PC-9 (cell line): Measurements from ENCODE around the gene ACSL5. TPM values are rescaled to one million over a fixed set of nuclear protein-coding genes. Genes with fewer than 3 reads are reported as not detected.
A peak's percentile ranks its signal among the peaks of the same experiment; 100 is the strongest.
"Not testable (repeated sequence)": the region's sequence is repeated elsewhere in the genome, so short reads cannot be mapped to it uniquely, and the experiment has no call there.

ENCODE experiments used
- BruUV-seq: library from RNA; stranded (reverse); fragments of 400-500 nt; replicated peaks from 2 replicates; lab custom pipeline; 2021; lab: Mats Ljungman, UMichigan
- CTCF ChIA-PET: fragments of 300-600 bp; sonication (Branson Sonifier 250); formaldehyde crosslinking; loops from one replicate; lab custom pipeline; 2022; ENCODE audit warnings: antibody characterized with exemption; lab: Charles Lee
- POLR2A ChIA-PET: fragments of 300-600 bp; sonication (Branson Sonifier 250); formaldehyde crosslinking; loops from one replicate; lab custom pipeline; 2022; ENCODE audit warnings: antibody characterized with exemption; ENCODE audit not compliant: unreplicated experiment; lab: Charles Lee
- DNase-seq, 2 experiments: peaks; one replicate each; pipeline versions ENCODE4 v3.0.0 to v3.0.0-alpha.2; 2015 to 2022; ENCODE audit warnings: mixed read lengths in 1 of 2
- H2AFZ ChIP-seq: fragments of 200-600 bp; sonication (generic); 2 replicates; pipeline ENCODE4 v1.8.1; 2017; ENCODE audit warnings: antibody characterized with exemption
- H3F3A ChIP-seq: fragments of 200-600 bp; sonication (generic); 2 replicates; pipeline ENCODE4 v1.8.1; 2017; ENCODE audit warnings: antibody characterized with exemption, mild to moderate bottlenecking, low read depth; ENCODE audit not compliant: insufficient read depth
- H3K27ac ChIP-seq: fragments of 200-600 bp; sonication (generic); 2 replicates; pipeline ENCODE4 v1.6.1; 2016; ENCODE audit warnings: mixed run types
- H3K27me3 ChIP-seq: fragments of 200-600 bp; sonication (generic); 2 replicates; pipeline ENCODE4 v1.6.1; 2016; ENCODE audit warnings: low read depth, mixed run types; ENCODE audit not compliant: insufficient read depth
- H3K36me3 ChIP-seq: fragments of 200-600 bp; sonication (generic); 2 replicates; pipeline ENCODE4 v1.6.1; 2016; ENCODE audit warnings: low read depth, mixed run types
- H3K4me1 ChIP-seq: fragments of 200-600 bp; sonication (generic); replicated peaks from 2 replicates; pipeline ENCODE4 v1.6.1; 2016; ENCODE audit warnings: mixed run types; ENCODE audit not compliant: insufficient read depth
- H3K4me2 ChIP-seq: fragments of 200-600 bp; sonication (generic); 2 replicates; pipeline ENCODE4 v1.6.1; 2017; ENCODE audit warnings: mixed run types
- H3K4me3 ChIP-seq: fragments of 200-600 bp; sonication (generic); 2 replicates; pipeline ENCODE4 v1.6.1; 2016; ENCODE audit warnings: mixed run types
- H3K79me2 ChIP-seq: fragments of 200-600 bp; sonication (generic); 2 replicates; pipeline ENCODE4 v1.6.1; 2017; ENCODE audit warnings: low read depth, mixed run types
- H3K9me2 ChIP-seq: fragments of 200-600 bp; sonication (generic); 2 replicates; pipeline ENCODE4 v1.8.1; 2017; ENCODE audit warnings: mild to moderate bottlenecking; ENCODE audit not compliant: insufficient read depth
- H3K9me3 ChIP-seq: fragments of 200-600 bp; sonication (generic); 2 replicates; pipeline ENCODE4 v1.8.1; 2016; ENCODE audit warnings: low read depth; ENCODE audit not compliant: insufficient read depth
- H4K20me1 ChIP-seq: fragments of 200-600 bp; sonication (generic); 2 replicates; pipeline ENCODE4 v1.8.1; 2017; ENCODE audit not compliant: insufficient read depth
- CTCF ChIP-seq: fragments of 200-600 bp; sonication (generic); conservative IDR thresholded peaks from 2 replicates; pipeline ENCODE4 v1.6.1; 2017; ENCODE audit warnings: mixed run types, antibody characterized with exemption, mild to moderate bottlenecking, moderate library complexity
- EZH2 ChIP-seq: fragments of 200-600 bp; sonication (generic); IDR thresholded peaks from 2 replicates; pipeline ENCODE4 v1.8.0; 2017; ENCODE audit warnings: antibody characterized with exemption, low read depth
- intact Hi-C: fragments of 100-400 bp; cut with micrococcal nuclease; formaldehyde crosslinking; loops from one replicate; pipeline ENCODE4 v1.10.0; 2022; ENCODE audit not compliant: unreplicated experiment
- total RNA-seq: library from RNA; stranded (reverse); gene quantifications from 2 replicates; pipeline ENCODE4 v1.2.3, GENCODE V29; 2021

Gene ACSL5
- total RNA-seq, 1 experiment from 2014 or later: 21.4 TPM

- intact Hi-C loops: no loop called here
- Histone ChIP-seq H2AFZ (no peak overlapping the region), H3F3A (0 out of 2 replicates have a peak, but pooled peaks cover 6% of the 10 kb centered on the region), H3K4me2 (no peak overlapping the region), H3K9me2 (no peaks in the 10 kb centered on the region), H3K27me3 (no peaks in the 10 kb centered on the region), H3K27ac (no peak overlapping the region), H3K4me1 (peaks cover 21% of the 10 kb centered on the region), H3K79me2 (no peaks in the 10 kb centered on the region), H3K4me3 (no peak overlapping the region), H3K9me3 (no peaks in the 10 kb centered on the region), H4K20me1 (no peaks in the 10 kb centered on the region), H3K36me3 (no peaks in the 10 kb centered on the region)
- ChIA-PET CTCF (no interaction called here), POLR2A (no interaction called here)
- BruUV-seq: no TSS peak
- no peak for DNase-seq
- TF ChIP-seq CTCF: no peak
- no peak for TF ChIP-seq EZH2
Measured at GRCh38 chr10:112370424-112370819, 3.5 kb upstream of the ACSL5 start.

DNA sequence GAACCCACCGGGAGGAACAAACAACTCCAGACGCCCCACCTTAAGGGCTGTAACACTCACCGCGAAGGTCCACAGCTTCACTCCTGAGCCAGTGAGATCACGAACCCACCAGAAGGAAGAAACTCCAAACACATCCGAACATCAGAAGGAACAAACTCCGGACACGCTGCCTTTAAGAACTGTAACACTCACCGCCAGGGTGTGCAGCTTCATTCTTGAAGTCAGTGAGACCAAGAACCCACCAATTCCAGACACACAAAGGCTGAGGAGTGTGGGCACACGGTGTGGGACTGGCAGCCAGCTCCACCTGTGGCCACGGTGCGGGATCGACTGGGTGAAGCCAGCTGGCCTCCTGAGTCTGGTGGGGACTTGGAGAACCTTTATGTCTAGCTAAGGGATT, 2.6 kb upstream of the ACSL5 start:
- H3K4me3 ChIP-seq, H2AFZ ChIP-seq, H3K9me2 ChIP-seq, intact Hi-C loops, POLR2A ChIA-PET, BruUV-seq, DNase-seq, H3K36me3 ChIP-seq, H3K27me3 ChIP-seq, H3K79me2 ChIP-seq, H4K20me1 ChIP-seq, H3K27ac ChIP-seq, H3K9me3 ChIP-seq, CTCF ChIA-PET, H3K4me2 ChIP-seq: not testable (repeated sequence)
- Histone ChIP-seq H3F3A (peaks cover 12% of the 10 kb centered on the region; the same call in 1 of the 2 replicates), H3K4me1 (peaks cover 26% of the 10 kb centered on the region)

- Histone ChIP-seq H3K79me2 (peaks cover 11% of the 10 kb centered on the region), H3F3A (peaks cover 14% of the 10 kb centered on the region; the same call in 1 of the 2 replicates), H3K4me1 (peaks cover 27% of the 10 kb centered on the region)
- H3K27me3 ChIP-seq, H2AFZ ChIP-seq, H3K9me3 ChIP-seq, BruUV-seq, intact Hi-C loops, H4K20me1 ChIP-seq, H3K4me2 ChIP-seq, POLR2A ChIA-PET, H3K4me3 ChIP-seq, DNase-seq, CTCF ChIA-PET, H3K36me3 ChIP-seq, H3K9me2 ChIP-seq, H3K27ac ChIP-seq: not testable (repeated sequence)
Measured at GRCh38 chr10:112372182-112372810, 1.6 kb upstream of the ACSL5 start.

DNA sequence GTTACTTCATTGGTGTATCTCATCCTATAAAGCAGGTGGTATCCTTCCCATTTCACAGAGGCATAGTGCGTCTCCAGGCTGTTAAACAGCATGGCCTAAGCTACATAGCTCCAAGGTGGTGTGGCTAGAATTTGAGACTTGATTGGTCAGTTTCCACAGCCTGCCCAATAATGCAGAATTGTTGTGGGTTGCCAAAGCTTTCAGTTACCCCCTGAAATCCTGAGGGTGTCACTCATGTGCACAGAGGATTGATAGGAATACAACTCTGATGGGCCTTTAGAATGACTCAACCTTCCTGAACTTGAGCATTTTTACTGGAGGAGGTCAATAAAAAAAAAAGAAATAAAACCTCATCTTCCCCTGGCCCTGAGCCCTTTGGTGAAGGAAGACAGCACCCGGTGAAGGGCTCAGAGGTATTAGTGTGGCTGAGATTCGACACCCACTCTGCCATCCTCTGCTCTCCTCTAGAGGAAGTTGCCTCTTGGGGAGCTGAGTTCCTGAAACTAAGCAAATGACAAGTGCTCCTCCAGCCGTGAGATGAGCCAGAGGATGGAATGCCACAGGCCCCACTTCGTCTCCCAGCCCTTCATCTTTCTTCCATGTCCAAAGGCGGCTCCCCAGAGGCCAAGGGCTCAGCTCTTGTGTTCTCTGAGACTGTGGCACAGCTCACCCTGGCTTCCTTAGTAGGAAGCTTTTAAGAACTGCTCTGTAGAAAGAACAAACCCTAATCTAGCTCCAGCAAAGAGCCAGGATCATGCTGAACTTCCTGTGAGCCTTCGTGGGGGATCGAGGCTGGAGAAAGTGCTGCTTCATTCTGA, 1.0 kb downstream of the ACSL5 start:
- Histone ChIP-seq H2AFZ (peak overlapping the region; percentile 83; the same call in 1 of the 2 replicates), H3K79me2 (peaks cover 27% of the 10 kb centered on the region), H3F3A (peaks cover 23% of the 10 kb centered on the region), H3K4me3 (peak overlapping the region; percentile 81; the same call in 1 of the 2 replicates), H3K27ac (peak overlapping the region; percentile 92), H3K4me2 (peak overlapping the region; percentile 98), H3K9me3 (no peaks in the 10 kb centered on the region), H3K9me2 (no peaks in the 10 kb centered on the region), H3K27me3 (no peaks in the 10 kb centered on the region), H3K36me3 (no peaks in the 10 kb centered on the region), H4K20me1 (no peaks in the 10 kb centered on the region), H3K4me1 (peaks cover 51% of the 10 kb centered on the region)
- intact Hi-C loops: no loop called here
- TF ChIP-seq CTCF: no peak
- TF ChIP-seq EZH2: no peak
- DNase-seq: peak in 1 of 2 experiments; percentile 57
- no TSS peak for BruUV-seq
- POLR2A ChIA-PET: interaction anchor here (0.7 kb wide), 1 partner anchor 51 kb away, joined by 8 read pairs; no protein-coding TSS in a partner anchor
- CTCF ChIA-PET: interaction anchor here (0.7 kb wide), 2 partner anchors 9 to 14 kb away, joined by 3 read pairs; no protein-coding TSS in a partner anchor
